Hematopoietic multipotent progenitor cell treated with erythropoietin and hydrocortisone succinate and interleukin-3 and kit ligand, for 17 days (in vitro differentiated cells): ENCODE data around the gene PPP4C.

Source experiments
- DNase-seq: peaks from one replicate; pipeline ENCODE4 v3.0.0-alpha.2; 2015; ENCODE audit warnings: low spot score

PPP4C gene

DNA sequence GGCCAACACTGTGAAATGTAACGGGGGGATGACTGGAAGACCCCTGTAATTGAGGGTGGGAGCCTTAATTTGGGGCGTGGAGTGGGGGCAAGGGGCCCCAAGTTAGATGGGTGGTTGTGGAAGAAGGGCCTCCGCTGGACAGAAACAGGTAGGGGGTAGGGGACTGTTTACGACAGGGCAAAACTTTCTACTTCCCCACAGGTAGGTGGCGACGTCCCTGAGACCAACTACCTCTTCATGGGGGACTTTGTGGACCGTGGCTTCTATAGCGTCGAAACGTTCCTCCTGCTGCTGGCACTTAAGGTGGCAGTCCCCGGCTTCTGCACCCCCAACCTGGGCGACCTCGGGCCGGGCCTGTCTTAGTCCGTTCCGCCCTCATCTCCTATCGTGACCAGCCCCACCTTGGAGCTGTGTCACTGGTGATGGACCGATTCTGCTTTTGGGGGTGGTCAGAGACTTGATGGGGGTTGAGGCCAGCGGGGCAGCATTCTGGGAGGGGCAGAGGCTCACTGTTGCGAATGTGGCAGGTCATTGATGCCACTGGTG lies 6.8 kb downstream of the PPP4C start:
- DNase-seq: no peak

DNA sequence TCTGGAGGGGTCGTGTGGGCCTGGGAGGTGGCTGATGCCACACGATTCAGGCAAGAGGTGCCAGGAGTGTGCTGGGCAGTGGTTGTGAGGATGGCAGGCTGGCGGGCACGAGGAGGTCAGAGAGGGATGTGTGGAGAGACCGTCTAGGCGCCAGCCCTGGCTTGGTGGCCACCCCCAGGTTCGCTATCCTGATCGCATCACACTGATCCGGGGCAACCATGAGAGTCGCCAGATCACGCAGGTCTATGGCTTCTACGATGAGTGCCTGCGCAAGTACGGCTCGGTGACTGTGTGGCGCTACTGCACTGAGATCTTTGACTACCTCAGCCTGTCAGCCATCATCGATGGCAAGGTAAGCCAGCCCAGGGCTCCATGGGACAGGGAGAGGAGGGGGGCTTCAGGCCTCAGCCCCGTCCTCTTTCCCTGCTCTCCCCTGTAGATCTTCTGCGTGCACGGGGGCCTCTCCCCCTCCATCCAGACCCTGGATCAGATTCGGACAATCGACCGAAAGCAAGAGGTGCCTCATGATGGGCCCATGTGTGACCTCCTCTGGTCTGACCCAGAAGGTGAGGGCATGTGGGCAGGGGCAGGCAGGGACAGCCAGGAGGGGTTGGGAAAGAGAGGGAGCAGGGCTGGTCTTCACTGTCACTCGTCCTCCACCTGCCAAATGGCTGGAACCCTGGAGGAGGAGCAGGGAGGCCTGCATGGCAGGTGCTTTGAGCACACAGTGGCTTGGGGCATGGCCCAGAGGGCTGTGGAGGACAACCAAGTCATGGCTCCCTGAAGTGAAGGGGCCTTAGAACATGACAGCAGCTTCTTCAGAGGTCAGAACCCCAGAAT lies 7.6 kb downstream of the PPP4C start:
- no peak for DNase-seq

DNA sequence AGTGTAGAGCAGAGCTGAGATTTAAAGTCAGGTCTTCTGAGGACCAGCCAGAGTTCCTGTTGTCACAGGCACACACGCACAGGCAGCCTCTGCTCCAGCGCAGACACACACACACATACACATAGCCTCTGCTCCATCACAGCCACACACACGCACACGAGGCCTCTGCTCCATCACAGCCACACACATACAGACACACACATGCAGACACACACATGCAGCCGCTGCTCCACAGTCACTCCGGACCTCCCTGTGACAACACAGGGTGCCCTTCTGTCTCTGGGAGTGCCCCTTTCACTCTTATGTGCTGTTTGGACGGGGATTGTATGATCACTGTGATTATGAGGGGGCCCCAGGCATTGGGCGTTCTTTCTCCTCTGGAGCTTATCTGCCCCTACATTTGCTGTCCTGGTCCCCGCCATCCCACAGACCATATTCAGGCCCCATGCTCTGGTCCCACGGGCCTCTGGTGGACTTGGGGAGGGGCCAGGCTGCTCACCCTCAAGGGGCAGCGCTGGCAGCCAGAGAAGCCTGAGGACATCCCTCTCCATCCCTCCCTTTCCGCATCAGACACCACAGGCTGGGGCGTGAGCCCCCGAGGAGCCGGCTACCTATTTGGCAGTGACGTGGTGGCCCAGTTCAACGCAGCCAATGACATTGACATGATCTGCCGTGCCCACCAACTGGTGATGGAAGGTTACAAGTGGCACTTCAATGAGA lies 8.5 kb downstream of the PPP4C start:
- no peak for DNase-seq

DNA sequence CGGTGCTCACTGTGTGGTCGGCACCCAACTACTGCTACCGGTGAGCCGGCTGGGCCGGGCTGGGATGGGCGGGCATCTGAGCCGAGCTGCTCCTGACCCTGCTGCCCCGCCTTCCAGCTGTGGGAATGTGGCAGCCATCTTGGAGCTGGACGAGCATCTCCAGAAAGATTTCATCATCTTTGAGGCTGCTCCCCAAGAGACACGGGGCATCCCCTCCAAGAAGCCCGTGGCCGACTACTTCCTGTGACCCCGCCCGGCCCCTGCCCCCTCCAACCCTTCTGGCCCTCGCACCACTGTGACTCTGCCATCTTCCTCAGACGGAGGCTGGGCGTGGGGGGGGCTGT lies 9.0 kb downstream of the PPP4C start:
- no peak for DNase-seq

DNA sequence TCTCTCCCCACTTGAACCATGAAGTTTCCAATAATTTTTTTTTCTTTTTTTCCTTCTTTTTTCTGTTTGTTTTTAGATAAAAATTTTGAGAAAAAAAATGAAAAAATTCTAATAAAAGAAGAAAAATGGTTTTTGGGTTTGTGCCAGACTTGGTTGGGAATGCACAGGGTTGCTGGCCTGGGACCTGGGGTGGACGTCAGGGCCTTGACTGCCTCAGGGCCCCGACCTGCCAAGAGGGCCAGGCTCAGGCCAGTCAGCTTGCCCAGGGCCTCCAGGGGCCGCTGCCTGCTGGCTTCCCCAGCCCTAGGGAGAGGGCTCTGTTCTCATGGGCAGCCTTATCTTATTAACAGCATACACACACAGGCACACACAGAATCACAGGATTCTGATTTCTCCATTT lies 9.5 kb downstream of the PPP4C start:
- DNase-seq: no peak

DNA sequence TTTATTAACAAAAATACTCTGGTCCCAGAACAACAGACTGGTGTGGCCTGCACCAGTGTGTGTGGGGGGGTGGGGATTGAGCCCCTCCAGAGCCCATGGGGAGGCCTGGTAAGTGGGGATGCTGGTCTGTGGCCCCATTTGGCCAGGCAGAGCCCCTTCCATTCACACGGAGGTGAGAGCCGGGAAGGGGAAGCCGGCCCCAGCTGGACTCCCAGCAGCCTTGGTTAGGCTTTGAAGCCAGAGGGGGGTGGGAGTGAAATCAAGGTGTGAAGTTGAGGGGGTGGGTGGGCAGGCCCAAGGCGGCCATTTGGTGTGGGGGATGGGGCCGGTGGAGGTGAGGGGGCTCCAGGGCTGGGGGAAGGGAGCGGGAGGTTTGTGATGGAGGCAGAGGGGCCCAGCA lies 10.0 kb downstream of the PPP4C start:
- no peak for DNase-seq

DNA sequence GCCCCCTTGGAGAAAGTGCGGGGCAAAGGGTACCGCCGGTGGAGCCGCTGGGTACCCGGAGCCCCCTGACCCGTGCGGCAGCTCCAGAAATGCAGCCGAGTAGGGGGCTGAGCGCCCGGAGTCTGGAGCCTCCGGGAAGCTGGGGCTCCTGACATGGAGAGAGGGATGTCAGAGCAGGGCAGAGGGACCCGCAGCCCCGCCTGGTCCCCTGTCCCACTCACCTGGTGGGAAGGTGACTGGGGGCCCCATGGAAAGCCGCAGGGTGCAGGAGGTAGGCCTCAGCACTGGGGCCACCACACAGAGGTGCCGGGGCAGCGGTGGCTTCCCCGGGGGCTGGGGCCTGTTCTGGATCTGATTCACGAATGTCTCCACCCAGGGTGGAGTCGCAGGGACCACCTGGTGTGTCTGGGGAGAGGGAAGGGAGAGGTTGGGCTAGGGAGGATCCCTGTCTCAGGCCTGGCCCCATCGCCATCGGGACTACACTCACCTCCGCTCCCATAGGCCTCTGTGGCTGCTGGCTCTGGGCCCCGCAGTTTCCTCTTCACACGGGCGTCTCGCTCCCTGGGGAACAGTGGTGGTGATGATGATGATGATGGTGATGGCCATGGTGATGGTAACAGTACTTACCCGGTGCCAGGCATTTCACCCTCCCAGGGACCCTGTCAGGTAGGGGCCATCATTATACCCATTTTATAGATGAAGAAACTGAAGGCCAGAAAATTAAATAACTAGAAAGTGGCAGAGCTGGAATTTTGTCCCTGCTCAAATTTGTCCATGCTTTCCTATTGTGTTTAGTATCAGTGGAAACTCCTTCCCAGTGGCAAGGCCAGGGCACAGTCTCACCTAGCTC lies 10.7 kb downstream of the PPP4C start:
- DNase-seq: no peak

DNA sequence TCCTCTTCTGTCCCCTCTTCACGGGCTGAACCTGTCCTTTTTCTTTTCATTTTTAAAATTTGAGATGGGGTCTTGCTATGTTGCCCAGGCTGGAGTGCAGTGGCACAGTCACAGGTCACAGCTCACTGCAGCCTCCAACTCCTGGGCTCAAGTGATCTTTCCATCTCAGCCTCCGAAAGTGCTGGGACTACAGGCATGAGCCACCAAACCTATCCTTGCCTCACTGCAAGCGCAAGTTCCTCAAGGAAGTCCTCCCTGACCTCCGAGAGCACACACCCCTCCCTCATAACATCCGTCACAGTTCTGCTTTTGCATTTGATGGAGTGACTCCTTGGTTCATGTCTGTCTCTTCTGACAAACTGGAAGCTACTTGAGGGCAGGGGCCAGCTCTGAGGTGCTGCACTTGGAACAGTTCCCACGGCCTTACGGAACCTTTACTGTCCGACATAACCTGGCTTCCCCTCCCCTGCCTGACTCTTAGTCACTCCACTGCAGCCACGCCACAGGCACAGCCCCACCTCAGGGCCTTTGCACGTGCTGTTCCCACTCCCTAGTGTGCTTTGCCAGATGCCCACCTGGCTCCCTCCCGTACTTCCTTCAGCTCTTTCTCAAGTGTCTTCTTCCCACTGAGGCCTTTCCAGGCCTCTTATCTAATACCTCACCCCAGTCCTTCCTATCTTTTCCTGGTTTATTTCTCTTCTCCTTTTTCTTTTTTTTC lies 11.5 kb downstream of the PPP4C start:
- DNase-seq: no peak

DNA sequence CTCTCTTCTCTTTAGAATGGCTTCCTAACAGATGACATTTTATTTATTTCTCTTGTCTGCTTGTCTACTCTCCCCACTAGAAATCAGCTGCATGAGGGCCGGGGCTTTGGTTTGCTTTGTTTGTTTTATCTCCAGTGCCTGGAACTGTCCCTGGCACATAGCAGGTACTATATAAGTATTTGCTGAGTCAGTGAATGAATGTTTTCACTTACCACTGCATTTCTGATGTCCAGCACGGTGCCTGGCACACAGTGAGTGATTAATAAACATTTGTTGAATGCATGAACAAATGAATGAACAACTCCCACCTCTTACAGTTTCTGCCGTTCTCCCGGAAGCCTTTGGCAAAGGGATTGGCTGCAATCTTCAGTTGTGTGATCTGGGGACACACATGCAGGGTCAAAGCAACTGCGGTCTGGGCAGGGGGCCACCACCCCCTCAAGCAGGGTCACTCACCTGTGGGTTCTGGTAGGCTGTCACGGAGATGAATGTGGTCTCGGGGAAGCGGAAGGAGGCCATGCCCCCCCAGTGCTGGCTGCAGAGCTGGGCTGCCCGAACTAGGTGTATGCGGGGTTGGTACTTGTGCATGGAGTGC lies 12.5 kb downstream of the PPP4C start:
- no peak for DNase-seq

DNA sequence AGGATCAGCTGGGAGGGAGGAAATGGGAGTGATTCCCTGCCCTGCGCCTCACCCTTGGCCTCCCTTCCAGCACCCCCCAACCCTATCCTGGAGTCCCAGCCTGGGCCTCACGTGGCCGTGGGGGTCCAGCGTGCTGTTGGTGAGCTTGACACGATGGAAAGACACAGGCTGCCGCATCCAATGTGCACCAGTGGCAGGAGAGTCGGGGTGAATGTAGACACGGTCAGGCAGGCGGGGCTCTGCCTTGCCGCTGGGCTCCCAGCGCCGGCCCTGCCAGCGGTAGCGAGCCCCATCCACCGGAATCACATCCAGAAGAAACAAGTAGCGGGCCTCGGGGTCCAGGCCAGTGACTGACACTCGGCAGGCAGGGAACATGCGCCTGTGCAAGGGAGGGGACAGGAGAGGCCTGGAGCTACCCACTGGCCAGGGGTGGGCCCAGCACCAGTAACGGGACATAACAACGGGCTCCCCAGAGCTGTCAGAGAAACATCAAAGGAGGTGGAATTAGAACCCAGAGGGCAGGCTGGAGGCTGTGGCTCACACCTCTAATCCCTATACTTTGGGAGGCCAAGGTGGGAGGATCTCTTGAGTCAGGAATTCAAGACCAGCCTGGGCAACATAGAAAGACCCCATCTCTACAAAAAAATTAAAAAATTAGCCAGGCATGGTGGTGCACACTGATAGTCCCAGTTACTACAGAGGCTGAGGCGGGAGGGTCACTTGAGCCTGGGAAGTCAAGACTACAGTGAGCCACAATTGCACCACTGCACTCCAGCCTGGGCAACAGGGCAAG lies 13.2 kb downstream of the PPP4C start:
- no peak for DNase-seq

DNA sequence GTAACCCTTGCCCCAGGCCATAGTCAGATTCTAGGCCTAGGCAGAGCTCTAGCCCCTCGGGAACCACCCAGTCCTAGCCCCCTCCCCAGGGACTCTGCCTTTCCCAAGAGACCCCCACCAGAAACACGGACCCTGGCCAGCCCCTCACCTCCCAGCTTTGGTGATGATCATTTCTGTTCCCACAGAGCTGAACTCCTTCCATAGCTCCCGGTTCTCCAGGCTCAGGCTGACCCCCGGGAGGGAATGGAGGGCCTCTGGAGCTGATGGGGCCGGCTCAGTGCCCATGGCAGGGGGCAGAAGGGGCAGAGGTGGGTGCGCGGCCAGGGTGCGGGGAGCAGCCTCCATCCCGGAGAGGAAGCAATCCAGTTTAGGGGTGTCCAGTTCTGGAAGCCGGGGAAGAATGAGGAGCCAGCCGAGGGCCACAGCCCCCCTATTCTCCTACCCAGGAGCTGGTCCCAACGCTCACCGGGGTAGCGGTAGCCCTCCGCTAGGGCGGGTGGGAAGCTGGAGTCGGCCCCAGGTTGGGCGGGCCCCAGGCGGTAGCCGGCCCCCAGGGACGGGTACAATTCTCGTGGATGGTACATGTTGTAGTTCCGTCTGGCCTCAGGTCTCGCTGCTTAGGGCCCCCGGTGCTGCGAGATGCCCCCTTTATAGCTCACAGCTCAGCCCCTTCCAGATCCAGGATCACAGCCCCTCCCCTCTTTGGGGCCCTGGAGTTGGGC lies 15.0 kb downstream of the PPP4C start:
- no peak for DNase-seq

DNA sequence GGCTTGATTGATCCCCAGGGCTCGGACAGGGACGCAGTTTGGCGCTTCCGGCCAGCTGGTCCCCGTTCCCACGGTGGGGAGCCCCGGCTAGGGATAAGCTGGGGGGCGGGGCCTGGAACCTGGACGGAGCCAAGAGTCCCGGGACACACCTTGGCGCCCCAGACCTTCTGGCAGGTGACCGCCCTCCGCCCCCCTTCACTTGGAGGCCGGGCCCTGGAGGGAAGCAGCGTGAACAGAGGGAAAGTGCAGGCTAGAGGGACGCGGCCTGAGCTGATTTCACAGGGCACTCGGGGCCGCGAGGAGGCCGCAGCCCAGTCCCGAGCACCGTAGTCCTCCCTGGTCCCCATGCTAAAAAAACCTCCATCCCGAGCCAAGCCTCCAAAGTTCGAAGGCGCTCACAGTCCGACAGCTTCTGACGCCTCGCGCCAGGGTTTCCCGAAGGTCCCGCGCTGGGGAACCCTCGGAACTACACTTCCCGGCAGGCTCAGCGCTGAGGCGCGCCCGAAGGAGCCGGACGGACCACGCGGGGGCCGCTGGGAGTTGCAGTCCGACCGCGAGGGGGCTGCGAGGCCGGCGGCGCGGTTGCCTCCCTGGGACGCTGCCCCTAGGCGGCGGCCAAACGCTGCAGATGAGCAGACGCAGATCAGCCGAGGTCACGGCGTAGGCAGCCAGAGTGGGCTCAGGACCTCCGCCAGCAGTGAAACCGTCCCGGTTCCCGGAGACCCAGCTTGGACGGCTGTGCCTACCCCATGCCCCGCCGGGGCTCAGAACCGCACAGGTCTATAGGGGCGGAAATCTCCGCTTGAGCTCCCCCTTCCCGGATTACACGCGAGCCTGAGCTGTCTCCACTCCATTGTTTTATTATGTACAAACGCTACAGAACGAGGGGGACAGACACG lies 15.9 kb downstream of the PPP4C start, which contains the start of gene TBX6:
TSS of gene TBX6 (minus strand) at position 451 of the 899 bp plus-strand sequence. CDS start 731 bp downstream, outside the sequence.
- DNase-seq: peak; percentile 91

DNA sequence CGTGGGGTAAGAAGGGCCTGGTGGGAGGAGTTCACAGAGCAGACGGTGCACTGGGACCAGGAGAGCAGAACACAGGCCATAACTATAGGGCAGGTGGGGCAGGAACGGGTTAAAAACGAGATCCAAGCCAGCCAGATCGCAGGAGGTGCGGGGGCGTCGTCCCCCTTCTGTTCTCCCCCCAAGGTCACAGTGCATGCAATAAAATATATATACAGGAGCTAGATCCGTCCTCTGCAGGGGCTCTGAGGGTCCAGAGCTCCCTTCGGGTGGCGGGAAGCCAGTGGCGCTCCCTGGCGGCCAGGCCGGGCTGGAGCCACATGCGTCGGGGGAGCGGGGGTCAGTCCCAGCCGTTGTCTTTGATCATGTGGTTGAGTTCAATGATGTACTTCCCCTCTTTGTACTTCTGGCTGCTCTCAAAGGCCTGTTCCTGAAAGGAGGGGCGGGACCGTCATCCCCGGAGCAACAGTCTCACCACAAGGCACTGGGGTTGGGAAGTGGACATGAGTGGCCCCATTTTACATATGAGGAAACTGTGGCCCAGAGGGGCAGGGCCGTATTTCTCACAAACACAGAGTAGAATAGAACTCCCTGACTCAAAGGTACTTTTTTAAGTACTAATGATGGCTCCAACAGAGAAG lies 16.7 kb downstream of the PPP4C start:
- peak; percentile 44 for DNase-seq

DNA sequence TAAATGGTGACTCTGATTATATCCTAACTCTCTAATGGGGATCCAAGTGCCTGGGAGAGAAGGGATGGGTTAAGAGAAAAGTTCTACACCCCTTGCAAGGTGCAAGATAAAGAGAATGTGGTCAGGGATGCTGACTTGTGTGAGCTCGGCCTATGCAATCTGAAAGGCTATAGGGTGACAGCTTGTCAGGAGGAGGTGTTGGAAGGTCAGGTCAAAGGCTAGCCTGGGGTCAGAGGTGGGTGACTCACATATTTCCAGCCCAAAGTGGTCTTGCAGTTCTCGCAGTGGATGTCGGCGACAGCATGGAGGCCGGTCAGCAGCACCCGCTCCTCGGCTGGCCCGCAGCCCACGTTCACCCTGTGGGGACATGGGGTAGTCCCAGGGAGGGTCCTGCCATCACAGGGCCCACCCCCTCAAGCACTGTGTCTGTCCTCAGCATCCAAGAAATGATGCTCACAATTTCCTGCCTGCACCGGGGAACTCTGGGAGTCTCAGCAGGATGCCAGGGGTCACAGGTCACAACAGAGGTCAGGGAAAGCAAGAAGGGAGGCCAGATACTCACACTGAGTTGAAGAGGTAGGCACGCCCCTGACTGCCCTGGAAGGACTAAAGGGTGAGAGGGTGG lies 18.9 kb downstream of the PPP4C start:
- DNase-seq: no peak

DNA sequence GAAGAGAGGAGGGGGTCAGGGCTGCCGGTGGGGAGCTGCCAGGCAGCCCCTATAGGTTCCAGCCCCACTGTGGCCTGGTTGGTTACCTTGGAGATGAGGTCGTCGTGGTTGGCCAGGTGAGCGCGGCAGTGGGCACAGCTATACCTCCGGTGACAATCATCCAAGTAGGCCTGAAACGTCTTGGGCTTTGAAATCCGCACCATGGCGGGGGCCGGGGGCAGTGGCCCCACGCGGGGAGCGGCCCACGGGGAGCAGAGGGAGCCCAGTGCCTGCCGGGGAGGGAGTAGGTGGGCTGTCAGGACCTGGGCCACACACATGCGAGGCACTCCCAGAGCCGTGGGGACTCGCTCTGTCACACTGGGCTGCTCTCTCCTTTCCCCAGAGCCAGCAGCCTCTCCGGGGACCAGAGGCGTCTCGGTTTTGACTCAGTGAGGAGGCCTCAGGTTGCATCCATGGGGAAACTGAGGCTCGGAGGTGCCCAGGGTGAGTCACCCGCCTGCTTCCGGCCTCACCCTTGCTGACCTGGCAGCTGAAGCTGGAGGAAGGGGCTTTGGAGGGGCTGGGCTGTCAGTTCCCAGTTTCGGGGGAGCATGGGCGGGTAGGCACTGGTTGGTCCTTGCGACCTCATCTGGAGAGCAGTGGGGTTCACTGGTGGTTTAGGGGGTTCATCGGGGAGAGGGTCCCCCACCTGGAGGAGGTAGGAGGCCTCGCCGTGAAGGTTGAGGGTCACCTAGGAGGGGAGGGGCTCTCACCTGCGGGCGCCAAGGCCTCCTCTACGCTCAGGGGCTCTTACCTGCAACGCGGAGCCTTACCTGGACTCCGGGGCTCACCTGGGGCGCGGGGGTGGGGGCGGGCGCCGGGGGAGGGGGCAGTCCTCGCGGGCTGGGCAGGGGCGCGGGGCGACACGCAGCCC lies 19.6 kb downstream of the PPP4C start:
- DNase-seq: peak; percentile 56

DNA sequence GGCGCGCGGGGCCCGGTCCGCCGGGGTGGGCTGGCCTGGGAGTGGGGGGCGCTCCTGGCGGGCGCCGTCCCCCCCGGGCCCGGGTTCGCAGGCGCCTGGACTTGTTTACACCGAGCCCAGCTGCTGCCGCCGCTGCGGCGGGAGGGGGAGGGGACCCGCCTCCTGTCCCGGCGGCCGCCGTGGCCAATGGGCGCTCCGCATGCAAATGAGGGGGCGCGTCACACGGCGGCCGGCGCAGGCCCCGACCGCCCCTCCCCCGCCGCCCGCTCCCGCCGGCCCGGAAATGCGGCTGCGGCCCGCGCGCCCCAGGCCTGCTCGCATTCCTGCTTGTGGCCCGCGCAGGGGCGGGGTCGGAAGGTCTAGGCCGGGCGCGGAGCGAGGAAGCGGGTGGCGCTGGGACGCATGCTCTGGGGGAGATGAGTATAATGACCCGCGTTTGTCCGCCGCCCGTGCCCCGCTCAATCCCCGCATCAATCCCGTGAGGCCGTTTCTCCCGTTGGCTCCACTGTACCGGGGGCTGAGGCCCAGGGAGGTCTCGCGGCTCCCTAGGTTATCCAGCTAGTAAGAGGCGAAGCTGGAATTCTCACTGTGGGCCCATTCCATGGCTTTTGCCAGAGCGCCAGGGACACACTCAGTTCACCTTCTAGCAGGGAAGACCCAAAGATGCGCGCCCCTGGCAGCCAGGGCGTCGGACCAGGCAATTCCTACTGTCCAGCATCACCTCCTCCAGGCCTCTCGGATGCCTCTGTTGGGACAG lies 20.5 kb downstream of the PPP4C start, which contains the start of gene YPEL3:
TSS of gene YPEL3 (minus strand) at position 109 of the 757 bp plus-strand sequence. CDS start 731 bp downstream, outside the sequence.
- DNase-seq: peak; percentile 90
